ENCODE measurements around the gene VIPR2.
"Not testable (repeated sequence)": the region's sequence is repeated elsewhere in the genome, so short reads cannot be mapped to it uniquely, and the experiment has no call there.

VIPR2 gene

DNA sequence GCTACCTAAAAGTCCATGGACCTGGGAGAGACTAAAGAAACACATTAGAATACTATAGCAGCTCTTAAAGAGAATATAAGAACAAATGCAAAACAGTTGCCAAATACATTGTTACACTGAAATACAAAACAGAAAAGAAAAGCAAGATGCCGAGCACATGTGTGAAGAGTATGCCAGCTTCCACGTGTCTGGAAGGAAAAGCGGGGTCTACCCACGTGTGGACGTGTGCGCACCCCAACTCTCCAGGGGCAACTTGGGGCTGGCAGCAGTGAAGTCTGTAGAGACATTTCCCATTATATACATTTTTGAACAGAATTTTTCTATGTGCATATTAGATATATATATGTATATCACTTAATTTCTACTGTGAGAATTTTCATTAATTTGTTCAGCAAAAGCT, 6.2 kb downstream of the VIPR2 start:
- no peak for DNase-seq

DNA sequence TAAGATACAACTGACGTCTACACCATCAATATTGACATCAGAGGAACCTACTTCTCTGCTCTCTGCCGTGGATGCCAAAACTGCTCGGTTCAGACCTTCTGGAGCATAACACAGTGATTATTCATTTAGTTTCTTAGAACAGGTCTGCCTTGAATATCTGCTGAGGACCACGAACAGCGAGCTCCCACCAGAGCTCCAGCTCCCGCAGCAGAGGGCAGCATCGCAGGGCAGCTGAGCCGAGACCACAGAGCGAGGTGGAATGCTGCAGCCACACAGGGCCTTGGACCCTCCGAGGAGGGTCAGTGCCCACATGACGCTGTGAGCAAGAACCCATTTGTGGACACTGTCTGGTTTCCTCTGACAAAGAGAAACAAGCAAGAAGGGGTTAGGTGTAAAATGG, 6.8 kb downstream of the VIPR2 start:
- no peak for DNase-seq

DNA sequence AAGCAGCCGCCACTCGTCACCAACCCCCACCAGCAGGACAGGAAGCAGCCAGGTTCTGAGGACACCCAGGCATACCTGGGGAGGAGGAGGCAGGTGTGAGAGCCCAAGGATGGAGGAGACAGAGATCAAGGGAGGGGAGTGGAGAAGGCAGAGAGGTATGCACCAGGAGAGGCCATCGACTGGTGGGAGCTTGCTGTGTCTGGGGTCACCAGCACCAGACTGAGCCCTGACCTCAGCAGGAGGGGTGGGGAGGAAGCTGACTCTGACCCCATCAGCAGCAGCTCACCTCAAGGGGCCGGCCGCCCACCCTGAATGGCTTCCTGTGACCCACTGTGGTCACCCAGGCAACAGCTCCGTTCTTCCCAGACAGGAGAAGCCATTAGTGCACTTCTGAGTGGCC, 7.8 kb downstream of the VIPR2 start:
- no peak for DNase-seq

DNA sequence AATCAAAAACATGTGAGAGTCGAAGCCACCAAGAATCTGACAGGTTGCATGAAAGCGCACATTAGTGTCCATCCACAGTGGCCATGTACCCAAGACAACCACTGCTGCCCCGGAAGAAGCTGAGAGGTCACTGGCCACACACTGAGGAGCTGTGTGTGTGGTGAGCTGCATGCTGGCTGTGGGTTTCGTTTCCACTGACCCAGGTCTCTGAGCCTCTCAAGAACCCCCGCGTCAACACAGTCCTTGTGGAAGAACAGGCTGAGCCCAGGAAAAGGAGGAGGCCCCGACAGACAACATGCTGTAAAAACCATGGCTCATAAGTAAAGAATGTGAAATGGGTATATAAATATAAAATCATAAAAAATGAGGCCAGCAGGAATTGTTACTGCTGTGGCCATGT, 8.2 kb downstream of the VIPR2 start:
- DNase-seq: no peak

DNA sequence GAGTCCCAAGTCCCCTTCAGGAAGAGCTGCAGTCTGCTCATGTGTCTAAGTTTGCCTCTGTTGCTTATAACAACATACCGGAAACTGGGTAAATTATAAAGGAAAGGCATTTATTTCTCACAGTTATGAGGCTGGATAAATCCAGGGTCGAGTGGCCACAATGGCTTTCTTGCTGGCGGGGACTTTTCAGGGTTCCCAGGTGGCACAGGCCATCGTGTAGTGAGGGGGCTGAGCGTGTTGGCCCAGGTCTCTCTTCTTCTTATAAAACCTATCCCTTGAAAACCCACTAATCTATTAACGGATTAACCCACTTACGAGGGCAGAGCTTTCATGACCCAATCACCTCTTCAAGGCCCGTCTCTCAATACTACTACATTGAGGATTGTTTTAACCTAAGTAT, 8.7 kb downstream of the VIPR2 start:
- no peak for DNase-seq

DNA sequence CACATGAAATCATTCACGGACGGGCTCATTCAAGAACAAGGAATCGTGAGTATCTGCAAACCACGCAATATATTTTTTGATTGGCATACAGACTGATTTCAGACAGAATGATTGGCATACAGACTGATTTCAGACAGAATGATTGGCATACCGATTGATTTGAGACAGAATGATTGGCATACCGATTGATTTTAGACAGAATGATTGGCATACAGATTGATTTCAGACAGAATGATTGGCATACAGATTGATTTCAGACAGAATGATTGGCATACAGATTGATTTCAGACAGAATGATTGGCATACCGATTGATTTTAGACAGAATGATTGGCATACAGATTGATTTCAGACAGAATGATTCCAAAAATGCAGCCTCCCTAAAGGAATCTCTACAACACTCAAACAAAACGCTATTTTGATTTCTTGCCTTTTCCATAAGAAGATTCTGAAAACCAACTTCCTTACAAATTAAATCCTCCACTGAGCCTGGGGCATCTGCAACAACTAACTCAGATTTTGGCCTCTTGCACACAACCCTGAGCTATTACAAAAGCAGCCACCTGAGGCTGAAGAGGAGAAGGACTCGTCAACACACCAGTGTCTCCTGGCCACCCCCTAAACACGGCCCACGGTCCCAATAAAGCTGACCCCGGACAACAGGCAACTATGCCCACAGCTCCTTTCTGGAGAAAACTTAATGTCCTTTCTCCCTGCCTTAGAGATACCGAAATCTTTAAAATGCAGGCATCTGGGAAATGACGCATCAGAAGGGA, 11.8 kb downstream of the VIPR2 start:
- not testable (repeated sequence) for DNase-seq

DNA sequence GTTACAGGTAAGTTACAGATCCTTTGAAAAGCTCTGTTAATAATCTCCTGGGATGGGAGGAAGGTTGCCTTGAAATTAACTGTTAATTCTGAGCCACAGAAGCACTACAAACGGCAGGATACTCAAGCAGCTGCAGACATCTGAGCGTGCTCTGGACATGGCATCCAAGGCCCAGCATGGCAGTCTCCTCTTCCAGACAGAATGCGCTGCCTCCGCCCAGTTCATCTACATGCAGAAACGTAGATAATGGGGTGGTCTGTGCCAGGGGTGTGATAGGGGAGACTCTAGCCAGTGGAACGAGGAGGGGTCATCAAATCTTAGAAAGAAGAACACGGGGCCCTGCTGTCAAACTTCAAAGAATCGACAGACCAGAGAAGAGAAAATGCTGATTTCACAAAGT, 13.8 kb downstream of the VIPR2 start:
- DNase-seq: no peak

DNA sequence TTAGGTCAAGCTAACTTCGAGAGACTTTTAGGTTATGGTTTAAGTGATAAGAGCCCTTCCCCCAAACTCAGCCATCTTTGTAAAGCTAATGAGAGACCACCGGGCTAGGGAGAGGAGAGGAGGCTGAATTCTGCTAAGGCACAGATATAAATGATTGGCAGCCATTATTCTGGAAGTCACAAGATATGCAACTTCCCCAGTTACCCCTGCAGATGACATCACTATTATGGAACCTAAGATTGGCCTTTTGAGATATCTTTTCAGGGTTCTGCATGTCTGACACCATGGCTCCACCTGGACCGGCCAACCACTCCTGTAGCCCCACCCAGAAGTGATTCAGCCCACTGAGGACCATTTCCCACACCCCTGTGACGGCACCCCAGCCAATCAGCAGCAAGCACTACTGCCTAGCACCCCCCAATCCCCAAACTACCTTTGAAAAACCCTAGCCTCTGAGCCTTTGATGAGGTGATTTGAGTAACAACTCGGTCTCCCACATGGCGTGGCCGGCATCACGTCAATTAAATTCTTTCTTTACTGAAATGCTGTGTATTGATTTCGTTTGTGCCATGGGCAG, 14.4 kb downstream of the VIPR2 start:
- DNase-seq: no peak

DNA sequence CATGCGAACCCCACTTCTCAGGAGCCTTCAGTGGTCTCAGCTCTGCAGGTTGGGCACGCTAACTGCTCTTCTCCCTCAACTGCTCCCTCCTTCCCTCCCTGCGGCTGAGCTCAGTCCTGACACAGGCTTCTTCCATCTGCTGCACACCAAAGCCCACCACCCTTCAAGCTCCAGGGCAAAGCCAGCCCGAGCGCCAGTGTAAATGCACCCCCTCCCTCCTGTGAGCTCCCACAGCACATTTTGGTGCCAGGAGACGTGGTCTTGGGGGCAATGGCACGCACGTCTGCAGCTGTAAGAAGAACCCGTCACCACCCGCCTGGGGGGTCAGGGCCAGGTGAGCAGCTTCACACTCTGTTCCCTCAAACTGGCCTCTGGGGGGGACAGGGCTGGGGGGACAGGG, 15.9 kb downstream of the VIPR2 start:
- DNase-seq: no peak

DNA sequence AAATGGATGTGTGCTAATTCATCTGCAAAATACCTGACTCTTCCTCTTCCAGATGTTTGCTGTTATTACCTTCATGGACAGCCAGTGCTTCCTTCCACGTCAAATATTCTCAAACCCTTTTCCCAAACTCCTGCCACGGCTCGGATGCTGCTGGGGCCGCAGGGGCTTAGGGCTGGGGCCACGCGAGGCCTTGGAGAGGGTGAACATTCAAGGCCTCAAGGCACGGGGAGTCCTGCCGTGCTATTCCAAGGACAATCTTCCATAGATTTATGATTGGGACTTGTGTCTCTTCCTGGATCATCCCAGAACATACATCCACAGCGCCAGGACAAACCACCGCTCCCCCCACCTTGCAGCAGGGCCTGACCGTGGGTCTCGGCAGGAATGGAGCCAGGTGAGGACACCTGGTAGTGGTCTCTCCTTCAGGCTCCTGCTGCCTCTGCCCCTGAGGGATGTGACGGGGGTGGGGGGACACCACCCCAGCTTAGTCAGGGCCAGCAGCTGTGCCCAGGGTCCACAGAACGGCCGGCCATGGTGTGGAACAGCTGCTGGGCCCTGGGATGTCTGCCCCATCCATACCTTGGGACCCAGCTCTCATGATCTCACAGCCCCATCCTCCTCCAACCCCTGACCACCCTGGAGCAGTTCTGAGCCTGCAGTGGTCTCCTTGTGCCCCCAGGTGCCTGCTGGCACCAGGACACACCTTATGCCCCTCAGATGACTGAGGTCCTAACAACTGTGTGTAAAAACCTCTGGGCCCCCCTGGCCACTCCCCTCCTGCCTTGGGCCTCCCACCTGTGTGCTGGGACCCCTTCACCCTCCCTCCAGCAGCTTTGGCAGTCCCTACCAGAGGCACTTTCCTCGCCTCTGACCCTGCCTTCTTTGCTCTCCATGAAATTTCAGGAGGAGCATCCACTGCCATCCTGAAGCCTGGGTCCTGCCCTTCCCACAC, 16.7 kb downstream of the VIPR2 start:
- DNase-seq: no peak

DNA sequence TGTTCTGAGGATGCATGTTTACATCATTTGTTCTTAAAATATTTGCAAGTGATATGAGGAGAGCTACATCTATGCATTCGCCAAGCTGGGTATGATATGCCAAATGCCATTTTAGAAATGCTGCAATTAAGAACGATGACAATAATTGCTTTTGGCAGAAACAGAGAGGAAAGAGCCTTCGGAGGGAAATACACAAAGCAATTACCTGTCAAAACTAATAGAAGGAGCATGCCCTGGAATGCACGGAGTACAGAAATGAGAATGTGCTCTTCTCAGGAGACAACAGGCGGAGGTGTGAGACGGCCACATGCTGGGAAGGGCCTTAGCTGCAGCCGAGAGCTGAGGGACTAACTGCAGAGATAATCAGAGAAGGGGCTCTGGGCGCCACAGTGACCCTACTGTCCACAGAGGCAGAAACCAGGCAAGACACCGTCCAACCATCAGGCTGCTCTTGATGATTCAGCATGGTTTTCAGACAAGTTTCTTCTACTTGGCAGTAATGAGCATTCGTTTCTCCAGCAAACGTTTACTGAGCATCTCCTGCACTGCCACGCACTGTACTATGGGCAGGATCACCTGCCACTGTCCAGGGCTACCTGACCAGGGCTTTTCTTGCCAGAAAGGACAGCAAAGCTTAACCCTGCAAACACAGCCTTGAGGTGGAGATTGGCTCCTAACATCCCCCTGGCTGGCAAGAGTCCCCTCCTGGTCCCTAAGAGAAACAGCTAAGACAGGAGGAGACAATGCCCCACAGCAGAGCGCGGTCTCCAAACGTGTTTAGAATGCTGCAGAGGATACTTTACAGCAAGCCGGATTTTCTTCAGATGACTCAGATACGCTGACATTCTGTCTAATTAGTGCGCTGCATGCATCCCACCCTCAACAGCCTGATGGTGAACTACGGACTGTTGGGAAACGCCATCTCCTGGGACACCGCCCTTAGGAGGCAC, 18.1 kb downstream of the VIPR2 start:
- no peak for DNase-seq

DNA sequence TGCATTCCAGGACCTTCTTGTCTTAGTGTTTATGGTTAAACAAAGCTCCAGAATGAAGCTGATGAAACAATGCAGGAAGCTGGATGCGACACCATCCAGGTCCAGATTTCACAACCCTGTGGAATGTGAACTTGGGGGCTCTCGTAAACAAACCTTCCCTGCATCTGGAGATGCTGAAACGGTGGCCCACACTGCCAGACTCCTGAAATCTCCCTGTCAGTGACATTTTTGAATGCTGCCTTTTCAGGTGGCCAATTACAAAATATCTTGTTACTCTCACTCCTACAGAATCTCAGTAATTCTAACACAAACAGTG, 18.8 kb downstream of the VIPR2 start:
- no peak for DNase-seq

DNA sequence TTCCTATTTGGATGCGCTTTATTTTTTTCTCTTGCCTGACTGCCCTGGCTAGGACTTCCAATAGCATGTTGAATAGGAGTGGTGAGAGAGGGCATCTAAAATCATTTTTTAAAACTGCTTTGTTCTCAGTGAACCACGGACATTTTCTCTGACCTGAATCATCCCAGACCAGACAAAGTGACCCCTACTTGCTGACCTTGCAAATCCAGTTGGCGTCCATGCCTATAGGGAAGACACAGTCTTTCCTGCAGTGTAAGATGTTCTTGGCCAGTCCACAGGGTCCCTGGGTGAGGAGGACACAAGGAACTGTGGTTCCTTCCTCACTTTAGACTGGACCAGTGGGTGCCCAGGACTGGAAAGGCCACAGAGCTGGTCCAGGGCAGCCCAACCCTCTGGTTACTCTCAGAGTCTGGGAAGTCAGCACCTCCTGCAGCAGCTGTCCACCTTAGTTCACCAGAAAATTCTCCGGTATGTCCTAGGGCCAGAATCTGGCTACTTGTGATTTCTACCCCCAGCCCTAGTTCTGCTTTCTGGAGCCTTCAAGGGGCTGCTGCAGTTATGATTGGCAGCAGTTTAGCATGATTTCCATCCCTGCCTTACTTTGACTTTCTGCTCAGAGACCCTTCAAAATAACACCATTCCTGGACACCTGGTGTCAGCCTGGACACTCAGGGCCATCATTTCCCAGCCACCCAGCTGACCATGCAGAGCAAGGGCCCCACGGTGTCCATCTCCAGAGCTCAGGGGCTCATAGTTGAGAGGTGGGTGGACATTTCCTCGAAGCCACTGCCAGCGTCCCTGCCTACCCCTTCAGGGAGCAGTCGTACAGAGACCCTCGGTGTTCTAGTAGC, 19.3 kb downstream of the VIPR2 start:
- DNase-seq: no peak

DNA sequence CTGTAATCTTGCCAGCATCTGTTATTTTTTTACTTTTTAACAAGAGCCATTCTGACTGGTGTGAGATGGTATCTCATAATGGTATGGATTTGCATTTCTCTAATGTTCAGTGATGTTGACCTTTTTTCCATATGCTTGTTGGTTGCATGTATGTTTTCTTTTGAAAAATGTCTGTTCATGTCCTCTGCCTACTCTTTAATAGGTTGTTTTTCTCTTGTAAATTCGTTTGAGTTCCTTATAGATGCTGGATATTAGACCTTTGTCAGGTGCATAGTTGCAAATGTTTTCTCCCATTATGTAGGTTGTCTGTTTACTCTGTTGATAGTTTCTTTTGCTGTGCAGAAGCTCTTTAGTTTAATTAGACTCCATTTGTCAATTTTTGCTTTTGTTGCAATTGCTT, 20.9 kb downstream of the VIPR2 start:
- DNase-seq: not testable (repeated sequence)

DNA sequence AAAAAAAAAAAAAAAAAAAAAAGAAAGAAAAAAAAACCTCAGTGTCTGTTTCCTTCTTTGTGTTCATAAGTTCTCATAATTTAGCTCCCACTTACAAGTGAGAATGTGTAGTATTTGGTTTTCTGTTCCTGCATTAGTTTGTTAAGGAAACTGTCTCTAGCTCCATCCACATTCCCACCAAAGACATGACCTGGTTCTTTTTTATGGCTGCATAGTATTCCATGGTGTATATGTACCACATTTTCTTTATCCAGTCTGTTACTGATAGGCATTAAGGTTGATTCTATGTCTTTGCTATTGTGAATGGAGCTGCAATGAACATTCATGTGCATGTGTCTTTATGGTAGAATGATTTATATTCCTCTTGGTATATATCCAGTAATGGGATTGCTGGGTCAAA, 21.4 kb downstream of the VIPR2 start:
- DNase-seq: not testable (repeated sequence)

DNA sequence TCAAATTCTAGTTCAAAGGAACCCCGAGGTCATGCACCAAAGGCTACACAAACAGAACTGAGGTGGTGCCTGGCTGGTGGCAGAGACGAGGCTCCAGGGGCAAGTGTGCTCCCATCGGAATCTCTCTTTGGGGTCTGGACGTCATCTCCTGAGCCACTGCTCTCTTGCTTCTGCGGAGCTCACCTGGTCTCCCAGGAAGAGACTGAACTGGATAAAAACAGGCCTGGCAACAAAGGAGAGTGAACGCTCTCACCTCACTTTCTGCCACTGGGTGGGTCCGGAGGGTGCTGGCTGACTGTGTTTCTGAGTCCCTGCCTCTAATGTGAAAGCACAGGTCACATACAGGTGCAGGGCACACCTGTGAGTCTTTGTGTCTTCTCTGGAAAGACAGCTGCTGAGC, 22.4 kb downstream of the VIPR2 start:
- no peak for DNase-seq

DNA sequence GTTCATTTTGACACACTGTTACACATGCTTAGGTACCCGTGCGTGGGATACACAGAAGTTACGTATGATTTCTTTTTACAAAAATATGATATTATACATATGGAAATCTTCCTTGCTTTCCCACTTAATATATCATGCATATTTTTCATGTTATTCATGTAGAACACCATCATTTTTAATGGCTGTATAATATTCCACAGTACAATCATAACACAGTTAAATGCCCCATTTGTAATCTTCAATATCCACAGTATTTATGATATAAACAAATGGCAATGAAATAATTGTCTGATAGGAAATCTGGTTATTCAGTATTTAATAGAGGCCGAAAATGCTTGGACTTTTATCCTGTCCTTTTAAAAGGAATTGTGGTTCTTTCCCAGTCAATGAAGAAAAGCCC, 23.2 kb downstream of the VIPR2 start:
- no peak for DNase-seq

DNA sequence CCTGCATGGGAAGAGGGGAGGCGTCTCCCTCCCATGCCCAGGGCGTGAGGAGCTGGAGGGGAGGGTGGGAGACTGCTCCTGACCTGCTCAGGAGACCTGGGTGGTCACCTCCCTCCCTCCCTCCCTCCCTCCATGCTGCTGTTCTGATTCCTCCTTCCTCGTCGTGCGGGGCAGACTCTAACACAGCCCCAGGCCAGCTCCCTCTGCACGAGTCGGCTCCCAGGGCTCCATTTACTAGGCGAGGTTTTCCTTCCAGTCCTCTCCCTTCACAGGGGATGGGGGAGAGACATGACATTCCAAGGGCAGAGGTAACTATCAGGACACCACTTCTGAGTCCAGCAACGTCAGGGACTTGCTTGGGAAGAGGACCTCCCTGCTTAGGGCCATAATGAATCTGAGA, 23.6 kb downstream of the VIPR2 start:
- DNase-seq: no peak

DNA sequence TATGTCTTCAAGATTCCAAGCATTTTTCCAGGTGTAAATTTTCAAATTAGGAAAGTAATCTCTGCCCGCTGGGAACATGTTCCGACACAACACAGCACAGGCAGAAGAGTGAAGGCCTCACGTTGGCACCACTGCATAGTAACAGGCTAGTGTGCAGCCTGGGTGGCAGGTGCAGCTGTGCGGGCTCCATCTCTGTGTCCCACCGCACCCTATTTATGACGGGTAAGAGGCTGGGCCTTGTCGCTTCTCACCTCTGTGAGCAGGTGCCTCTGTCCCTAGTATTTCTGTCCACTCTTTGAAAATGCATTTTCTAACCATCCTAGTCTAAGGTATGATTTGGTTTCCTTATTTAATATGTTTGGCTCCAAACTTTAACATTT, 24.1 kb downstream of the VIPR2 start:
- no peak for DNase-seq

DNA sequence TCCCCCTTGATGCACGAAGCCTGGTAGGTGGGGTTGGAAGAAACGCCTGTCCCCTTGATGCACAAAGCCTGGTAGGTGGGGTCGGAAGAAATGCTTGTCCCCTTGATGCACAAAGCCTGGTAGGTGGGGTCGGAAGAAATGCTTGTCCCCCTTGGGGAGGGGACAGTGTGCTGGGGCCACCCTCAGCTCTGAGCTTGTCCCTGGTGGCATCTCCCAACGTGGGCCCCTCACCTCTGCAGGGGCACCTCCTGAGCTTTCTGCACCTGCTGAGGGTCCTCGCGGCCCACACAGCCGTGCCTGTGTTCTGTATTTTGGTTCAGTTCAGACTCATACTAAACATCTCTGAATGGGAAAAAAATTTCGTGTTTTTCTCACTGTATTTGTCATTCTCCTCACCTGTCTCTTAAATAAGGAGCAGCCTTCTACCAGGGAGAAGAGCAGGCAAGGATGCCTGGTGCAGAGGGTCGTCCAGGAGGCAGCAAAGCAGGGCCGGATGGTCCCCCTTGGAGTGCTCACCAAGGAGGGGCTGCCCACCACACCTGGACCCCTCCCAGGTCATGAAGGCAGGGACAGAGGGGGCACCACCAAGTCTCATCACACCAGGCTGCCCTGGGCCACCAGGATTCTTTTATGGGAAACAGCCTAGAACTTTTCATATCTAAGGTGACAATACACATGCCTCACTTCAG, 24.7 kb downstream of the VIPR2 start:
- DNase-seq: no peak

Measured in activated gamma-delta T cell (primary cell).